Panc1 (cell line): ENCODE results near the gene FANK1. TPM values are rescaled to one million over a fixed set of nuclear protein-coding genes. Genes with fewer than 3 reads are reported as not detected.

Experiments
- ATAC-seq: fragments of 200-7000 bp; cut with Tn5 transposase; 2 replicates; pipeline ENCODE4 v1.9.1; 2020; ENCODE audit warnings: mild to moderate bottlenecking, moderate library complexity
- BruUV-seq: library from RNA; stranded (reverse); fragments of 400-500 nt; replicated peaks from 2 replicates; lab custom pipeline; 2021; lab: Mats Ljungman, UMichigan
- CTCF ChIA-PET: fragments of 300-600 bp; sonication (Branson Sonifier 250); formaldehyde crosslinking; loops from one replicate; lab custom pipeline; 2022; ENCODE audit warnings: antibody characterized with exemption; lab: Charles Lee
- POLR2A ChIA-PET: fragments of 300-600 bp; sonication (Branson Sonifier 250); formaldehyde crosslinking; loops from one replicate; lab custom pipeline; 2022; ENCODE audit warnings: antibody characterized with exemption; lab: Charles Lee
- DNase-seq: peaks from one replicate; pipeline ENCODE4 v3.0.0-alpha.2; 2010; ENCODE audit warnings: low read depth, low spot score
- H3K27ac ChIP-seq: 2 replicates; pipeline ENCODE4 v1.5.1; 2011; ENCODE audit warnings: mild to moderate bottlenecking, low read length, inconsistent platforms
- H3K27me3 ChIP-seq: fragments of 200-500 bp; sonication (Bioruptor generic); 2 replicates; pipeline ENCODE4 v1.6.0; 2014; ENCODE audit warnings: low read length, inconsistent platforms; ENCODE audit not compliant: control insufficient read depth, insufficient read depth
- H3K36me3 ChIP-seq: fragments of 200-500 bp; sonication (Bioruptor generic); 2 replicates; pipeline ENCODE4 v1.5.1; 2014; ENCODE audit warnings: inconsistent platforms, mild to moderate bottlenecking, low read length, moderate library complexity; ENCODE audit not compliant: control insufficient read depth, insufficient read depth
- H3K4me1 ChIP-seq: 2 replicates; pipeline ENCODE4 v1.5.1; 2011; ENCODE audit warnings: inconsistent platforms, mild to moderate bottlenecking, low read length, moderate library complexity; ENCODE audit not compliant: control insufficient read depth, insufficient read depth
- H3K4me3 ChIP-seq, 2 experiments: 2 replicates each; pipeline ENCODE4 v1.5.1; 2011 to 2012; ENCODE audit warnings: low read depth in 2 of 2, low read length in 2 of 2, mild to moderate bottlenecking in 2 of 2, inconsistent platforms in 1 of 2, moderate library complexity in 1 of 2
- H3K9me3 ChIP-seq: fragments of 200-500 bp; sonication (Bioruptor generic); 2 replicates; pipeline ENCODE4 v1.5.1; 2014; ENCODE audit warnings: low read depth, mild to moderate bottlenecking, inconsistent platforms, low read length, moderate library complexity; ENCODE audit not compliant: control insufficient read depth, insufficient read depth
- CTCF ChIP-seq: fragments of 450-650 bp; IDR thresholded peaks from 2 replicates; pipeline ENCODE4 v1.5.1; 2017; ENCODE audit warnings: mild to moderate bottlenecking
- POLR2AphosphoS5 ChIP-seq: IDR thresholded peaks from 2 replicates; pipeline ENCODE4 v1.6.1; 2012; ENCODE audit warnings: mild to moderate bottlenecking, low read depth, low read length, moderate library complexity
- REST ChIP-seq, 2 experiments: IDR thresholded peaks; 2 replicates each; pipeline ENCODE4 v1.6.1; 2011 to 2012; ENCODE audit warnings: low read depth in 2 of 2, control low read depth in 1 of 2, low read length in 1 of 2, mild to moderate bottlenecking in 1 of 2, moderate library complexity in 1 of 2; ENCODE audit not compliant: insufficient read depth in 1 of 2
- SIN3A ChIP-seq: IDR thresholded peaks from 2 replicates; pipeline ENCODE4 v1.6.1; 2012; ENCODE audit warnings: low read depth, mild to moderate bottlenecking, low read length, moderate library complexity, borderline replicate concordance; ENCODE audit not compliant: insufficient read depth
- TCF7L2 ChIP-seq: IDR thresholded peaks from 2 replicates; pipeline ENCODE4 v1.6.1; 2011; ENCODE audit warnings: mild to moderate bottlenecking, low read depth, low read length, inconsistent platforms
- in situ Hi-C: cut with HindIII; loops from 2 replicates; pipeline ENCODE4 v1.10.0; 2016; ENCODE audit warnings: low sequenced_read_pairs, low pct_unique_long_range_greater_than_20kb
- intact Hi-C: fragments of 100-400 bp; cut with micrococcal nuclease; formaldehyde crosslinking; loops from one replicate; pipeline ENCODE4 v1.10.0; 2022; ENCODE audit not compliant: unreplicated experiment
- total RNA-seq: library from RNA; stranded (reverse); gene quantifications from one replicate; pipeline ENCODE4 v1.2.1, GENCODE V29; 2021; ENCODE audit not compliant: unreplicated experiment

The FANK1 gene
- total RNA-seq, 1 experiment from 2014 or later: 19.1 TPM

DNA sequence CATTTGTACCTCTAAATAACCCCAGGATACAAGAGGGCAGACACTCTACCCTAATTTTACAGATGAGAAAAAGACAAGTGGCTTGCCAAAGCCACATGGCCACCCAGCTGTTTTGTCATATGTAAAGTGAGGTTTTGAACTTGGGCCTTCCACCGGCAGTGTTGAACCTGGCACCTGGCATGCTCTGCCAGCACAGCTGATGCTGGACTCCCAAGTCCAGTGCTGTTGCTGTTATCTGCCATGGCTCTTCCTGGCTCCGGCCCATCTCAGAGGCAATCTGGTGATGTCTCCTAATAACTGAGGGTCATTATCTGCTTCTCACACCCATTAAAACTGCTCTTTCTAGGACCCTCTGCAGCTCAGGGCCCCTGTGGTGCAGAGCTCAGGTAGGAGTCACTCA lies 48.0 kb upstream of the FANK1 start:
- POLR2A ChIA-PET: no interaction called here
- Histone ChIP-seq H3K4me1 (no peaks in the 10 kb centered on the region), H3K36me3 (peaks cover 33% of the 10 kb centered on the region), H3K27ac (no peak overlapping the region), H3K9me3 (no peaks in the 10 kb centered on the region), H3K27me3 (no peaks in the 10 kb centered on the region), H3K4me3 (no peak overlapping the region)
- BruUV-seq: no TSS peak
- TF ChIP-seq POLR2AphosphoS5 (no peak), SIN3A (no peak), CTCF (no peak), TCF7L2 (no peak), REST (IDR thresholded peaks at IDR 0.05; ENCODE audit: insufficient read depth in 1 of 2, low read depth in 2 of 2, low read length in 1 of 2) (no peak)
- ATAC-seq (no peak), DNase-seq (no peak)
- intact Hi-C loops (no loop called here), in situ Hi-C loops (no loop called here)
- CTCF ChIA-PET: interaction anchor here (0.6 kb wide), 1 partner anchor 86 kb away, joined by 9 read pairs; no protein-coding TSS in a partner anchor

DNA sequence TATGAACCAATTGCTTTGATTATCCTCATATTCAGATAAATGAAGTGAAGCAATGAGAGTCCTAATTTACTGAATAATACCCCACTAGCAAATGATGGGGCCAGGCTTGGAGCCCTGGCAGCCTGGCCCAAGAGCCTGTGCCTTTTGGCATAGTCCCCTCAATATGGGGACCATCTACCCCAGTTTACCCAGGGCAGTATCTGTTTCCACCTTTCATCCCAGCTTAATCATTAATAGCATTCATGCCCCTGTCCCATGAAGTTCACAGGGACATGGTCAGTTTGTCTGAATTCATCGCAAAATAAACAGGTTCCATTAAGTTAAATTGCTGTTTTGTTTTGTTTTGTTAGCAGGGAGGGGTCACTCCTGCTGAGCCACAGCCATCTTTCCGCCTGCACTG lies 47.5 kb upstream of the FANK1 start:
- no peak overlapping the region for H3K27ac ChIP-seq
- intact Hi-C loops (no loop called here), in situ Hi-C loops (no loop called here)
- H3K9me3 ChIP-seq: no peaks in the 10 kb centered on the region
- ChIA-PET POLR2A (no interaction called here), CTCF (no interaction called here)
- DNase-seq (no peak), ATAC-seq (no peak)
- H3K4me1 ChIP-seq: no peaks in the 10 kb centered on the region
- peaks cover 38% of the 10 kb centered on the region for H3K36me3 ChIP-seq
- TF ChIP-seq CTCF: no peak
- no peak for TF ChIP-seq REST (IDR thresholded peaks at IDR 0.05; ENCODE audit: insufficient read depth in 1 of 2, low read depth in 2 of 2, low read length in 1 of 2)
- TF ChIP-seq POLR2AphosphoS5: no peak
- no peak for TF ChIP-seq SIN3A
- no peak for TF ChIP-seq TCF7L2
- no peaks in the 10 kb centered on the region for H3K27me3 ChIP-seq
- no peak overlapping the region for H3K4me3 ChIP-seq
- BruUV-seq: no TSS peak
